ENCODE measurements around the gene SCAF11.

DNA sequence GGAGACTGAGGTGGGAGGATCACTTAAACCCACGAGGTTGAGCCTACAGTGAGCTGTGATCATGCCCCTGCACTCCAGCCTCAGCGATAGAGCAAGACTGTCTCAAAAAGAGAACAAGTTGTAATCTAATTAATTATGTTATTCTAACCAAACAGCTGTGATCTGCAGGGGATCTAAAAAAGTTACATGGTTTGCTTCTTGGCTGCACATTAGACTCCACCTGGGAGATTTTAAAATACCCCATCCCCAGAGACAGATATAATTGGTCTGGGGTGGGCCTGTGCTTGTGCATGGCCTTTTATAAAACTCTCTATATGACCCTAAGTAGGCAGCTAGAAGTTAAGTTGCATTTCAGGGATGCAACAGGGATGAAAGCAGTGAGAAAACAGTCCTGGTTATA lies 76.7 kb downstream of the SCAF11 start:
- TF ChIP-seq ZNF274 (IDR thresholded peaks at IDR 0.05; ENCODE audit: low read depth, low read length) (no peak), YY1 (IDR thresholded peaks at IDR 0.05; ENCODE audit: insufficient read depth, insufficient read length) (no peak)
